HPDE6-E6E7 (cell line): ENCODE data around the gene IRGC.

Source experiments
- DNase-seq: peaks from one replicate; pipeline ENCODE4 v3.0.0; 2011; ENCODE audit warnings: missing footprints; ENCODE audit errors: extremely low spot score

Gene IRGC

GRCh38 chr19:43691755-43692154 is 24.1 kb upstream of the IRGC start:
- no peak for DNase-seq

GRCh38 chr19:43692385-43692784 is 23.5 kb upstream of the IRGC start:
- DNase-seq: no peak

- DNase-seq: no peak
Measured at GRCh38 chr19:43692877-43693276, 23.0 kb upstream of the IRGC start.

DNA sequence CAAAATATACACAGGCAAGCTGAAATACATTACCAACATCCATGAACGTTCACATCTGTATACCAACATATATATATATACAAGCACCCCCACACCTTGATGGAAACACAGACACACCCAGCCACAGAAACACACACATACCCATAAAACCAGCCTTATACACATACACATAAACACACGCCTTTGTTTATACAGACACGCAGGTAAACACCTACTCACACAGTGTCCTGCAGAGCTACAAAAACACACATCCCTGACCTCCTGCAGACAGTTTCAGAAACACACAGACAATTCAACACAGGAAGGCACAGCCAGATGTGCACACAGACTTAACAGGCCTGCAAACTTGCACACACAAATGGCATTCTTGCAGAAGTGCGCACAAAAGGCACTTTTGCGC is 21.3 kb upstream of the IRGC start:
- DNase-seq: no peak

- no peak for DNase-seq
Measured at GRCh38 chr19:43695985-43696704, 19.7 kb upstream of the IRGC start.

GRCh38 chr19:43697295-43697694 is 18.6 kb upstream of the IRGC start:
- no peak for DNase-seq

DNA sequence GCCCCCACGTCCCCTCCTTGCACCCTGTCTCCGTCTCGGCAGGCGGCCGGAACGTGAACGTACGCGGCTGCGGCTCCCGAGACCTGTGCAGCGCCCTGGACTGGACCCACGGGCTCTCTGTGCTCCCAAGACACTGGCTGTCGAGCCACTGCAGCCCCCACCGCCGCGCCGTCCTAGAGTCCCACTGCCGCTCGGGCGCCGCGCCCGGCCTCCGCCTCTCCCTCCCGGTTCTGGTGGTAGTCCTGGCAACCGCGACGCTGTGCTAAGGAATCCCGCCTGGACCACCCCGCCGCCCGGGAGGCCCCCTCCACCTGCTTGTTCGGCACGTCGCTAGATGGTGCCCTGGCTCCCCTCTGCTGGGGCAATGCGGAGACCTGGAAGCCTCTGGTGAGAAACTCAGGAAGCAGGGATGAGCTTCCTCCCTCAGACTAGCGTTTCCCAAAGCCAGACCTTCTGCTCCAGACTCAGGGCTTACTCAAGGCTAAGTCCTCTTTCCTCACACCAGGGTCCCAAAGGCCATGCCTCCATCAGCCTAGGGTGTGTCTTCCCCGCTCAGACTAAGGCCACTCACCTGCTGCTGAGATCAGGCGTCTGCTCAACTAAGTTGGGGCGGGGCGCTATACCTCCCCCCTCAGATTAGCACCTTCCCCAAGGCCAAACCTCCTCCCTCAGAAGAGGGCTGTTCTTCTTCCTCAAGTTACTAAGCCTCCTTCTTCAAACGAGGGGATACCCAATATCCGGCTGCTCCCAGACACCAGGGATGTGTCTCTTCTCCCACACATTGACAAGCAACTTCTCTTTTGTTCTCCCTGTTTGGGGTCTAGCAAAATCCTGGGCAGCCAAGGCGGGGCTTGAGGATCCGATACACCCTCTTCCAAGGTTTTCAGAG is 16.1 kb upstream of the IRGC start:
- no peak for DNase-seq

GRCh38 chr19:43700395-43701000 is 15.4 kb upstream of the IRGC start:
- no peak for DNase-seq

DNA sequence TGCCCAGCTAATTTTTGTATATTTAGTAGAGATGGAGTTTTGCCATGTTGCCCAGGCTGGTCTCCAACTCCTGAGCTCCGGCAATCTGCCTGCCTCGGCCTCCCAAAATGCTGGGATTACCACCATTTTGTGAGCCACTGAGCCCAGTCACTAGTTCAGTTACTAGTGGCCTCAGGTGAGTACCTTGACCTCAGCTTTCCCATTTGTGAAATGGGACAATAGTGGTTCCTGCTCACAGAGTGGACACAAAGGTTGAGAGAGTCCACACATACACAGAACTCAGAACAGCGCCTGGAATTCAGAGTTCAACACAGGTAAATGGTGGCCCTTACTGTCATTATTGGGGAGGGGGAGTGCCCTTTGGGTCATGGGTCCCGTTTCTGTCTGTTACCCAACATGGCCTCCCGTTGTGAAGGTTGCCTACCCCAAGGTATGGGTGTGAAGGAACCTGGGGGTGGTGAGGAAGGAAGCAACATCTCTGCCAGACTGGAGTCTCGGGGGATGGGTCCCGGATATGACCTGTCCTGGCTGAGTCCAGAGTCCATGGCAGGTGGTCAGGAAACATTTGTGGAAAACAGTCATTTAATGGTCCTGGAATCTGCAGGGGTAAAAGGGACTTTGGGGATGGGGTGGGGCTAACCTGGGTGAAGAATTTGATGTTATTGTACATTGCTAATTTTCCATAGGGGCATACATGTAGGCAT is 11.7 kb upstream of the IRGC start:
- no peak for DNase-seq

- no peak for DNase-seq
Measured at GRCh38 chr19:43705729-43706128, 10.1 kb upstream of the IRGC start.

DNA sequence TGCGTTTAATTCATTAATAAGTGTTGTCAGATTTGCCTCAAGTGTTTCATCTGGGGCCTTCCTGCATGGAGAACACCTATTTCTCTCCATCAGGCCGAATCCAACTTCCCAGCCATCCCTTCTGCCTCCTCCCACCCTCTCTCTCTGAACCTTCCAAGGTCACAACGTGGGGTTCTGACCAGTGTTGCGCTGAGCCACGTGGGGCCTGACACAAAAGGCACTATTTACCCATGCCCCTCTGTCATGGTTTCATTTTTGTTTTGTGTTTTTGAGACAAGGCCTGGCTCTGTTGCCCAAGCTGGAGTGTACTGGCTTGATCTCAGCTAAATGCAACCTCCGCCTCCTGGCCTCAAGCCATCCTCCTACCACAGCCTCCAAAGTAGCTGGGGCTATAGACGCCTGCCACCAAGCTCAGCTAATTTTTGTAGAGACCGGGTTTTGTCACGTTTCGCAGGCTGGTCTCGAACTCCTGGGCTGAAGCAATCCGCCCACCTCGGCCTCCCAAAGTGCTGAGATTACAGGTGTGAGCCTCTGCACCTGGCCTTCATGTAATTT is 8.6 kb upstream of the IRGC start:
- DNase-seq: no peak

DNA sequence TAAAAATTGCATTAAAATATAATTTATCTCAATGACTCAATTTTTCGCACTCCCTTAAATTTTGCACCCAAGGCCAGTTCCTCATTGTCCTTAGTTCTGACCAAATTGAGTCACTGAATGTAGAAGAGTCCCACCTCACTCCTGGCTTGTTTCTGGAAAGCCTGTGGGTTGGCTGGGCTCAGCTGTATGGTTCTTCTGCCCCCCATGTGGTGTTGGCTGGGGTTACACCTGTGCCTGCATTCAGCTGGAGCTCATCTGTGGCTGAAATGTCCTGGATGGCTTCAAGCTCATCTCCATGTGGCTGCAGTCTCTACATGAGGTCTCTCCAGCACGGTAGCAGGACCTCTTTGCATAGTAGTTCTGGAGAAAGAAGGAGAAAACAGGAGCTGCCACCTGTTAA is 7.2 kb upstream of the IRGC start:
- DNase-seq: no peak

DNA sequence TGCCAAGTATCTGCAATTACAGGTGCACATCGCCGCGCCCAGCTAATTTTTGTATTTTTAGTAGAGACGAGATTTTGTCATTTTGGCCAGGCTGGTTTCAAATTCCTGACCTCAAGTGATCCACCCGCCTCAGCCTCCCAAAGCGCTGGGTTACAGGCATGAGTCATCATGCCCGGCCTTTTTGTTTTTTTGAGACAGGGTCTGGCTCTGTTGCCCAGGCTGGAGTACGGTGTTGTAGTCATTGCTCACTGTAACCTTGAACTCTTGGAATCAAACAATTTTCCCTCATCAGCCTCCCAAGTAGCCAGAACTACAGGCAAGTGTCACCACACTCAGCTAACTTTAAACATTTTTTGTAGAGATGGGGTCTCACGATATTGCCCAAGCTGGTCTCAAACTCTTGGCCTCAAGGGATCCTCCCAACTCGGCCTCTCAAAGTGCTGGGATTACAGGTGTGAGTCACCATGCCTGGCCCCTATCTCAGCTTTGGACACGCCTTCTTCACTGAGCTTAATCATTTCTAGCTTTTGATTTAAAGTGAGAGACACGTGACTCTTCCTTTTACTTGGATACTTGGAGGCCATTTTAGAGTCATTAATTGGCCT is 4.0 kb upstream of the IRGC start:
- no peak for DNase-seq

DNA sequence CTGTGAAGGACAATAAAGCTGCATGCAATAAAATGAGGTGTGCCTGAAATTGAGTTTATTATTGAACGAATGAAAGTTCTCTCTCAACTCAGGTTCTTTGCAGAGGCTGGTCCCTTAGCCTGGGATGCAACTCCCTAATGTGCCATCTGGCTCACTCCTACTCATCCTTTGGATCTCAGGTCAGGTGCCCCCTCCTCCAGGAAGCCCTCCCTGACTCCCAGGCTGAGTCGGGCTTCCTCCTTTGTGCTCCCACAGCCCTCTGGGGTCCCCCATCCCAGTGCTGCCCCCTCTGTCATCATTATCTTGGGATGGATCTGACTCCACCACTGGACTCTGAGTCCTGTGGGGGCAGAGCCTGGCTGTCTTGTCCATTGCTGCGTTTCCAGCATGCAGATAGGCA is 2.7 kb upstream of the IRGC start:
- DNase-seq: no peak

DNA sequence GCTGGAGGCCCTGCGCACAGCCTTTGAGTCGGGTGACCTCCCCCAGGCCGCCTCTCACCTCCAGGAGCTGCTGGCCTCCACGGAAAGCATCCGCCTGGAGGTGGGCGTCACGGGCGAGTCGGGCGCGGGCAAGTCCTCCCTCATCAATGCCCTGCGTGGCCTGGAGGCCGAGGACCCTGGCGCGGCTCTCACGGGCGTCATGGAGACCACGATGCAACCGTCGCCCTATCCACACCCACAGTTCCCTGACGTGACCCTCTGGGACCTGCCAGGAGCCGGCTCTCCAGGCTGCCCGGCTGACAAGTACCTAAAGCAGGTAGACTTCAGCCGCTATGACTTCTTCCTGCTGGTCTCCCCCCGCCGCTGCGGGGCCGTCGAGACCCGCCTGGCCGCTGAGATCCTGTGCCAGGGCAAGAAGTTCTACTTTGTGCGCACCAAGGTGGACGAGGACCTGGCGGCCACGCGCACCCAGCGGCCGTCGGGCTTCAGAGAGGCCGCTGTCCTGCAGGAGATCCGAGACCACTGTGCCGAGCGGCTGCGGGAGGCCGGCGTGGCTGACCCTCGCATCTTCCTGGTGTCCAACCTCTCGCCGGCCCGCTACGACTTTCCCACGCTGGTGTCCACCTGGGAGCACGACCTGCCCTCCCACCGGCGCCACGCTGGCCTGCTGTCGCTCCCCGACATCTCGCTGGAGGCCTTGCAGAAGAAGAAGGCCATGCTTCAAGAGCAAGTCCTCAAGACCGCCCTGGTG is 2.9 kb downstream of the IRGC start:
- DNase-seq: no peak

DNA sequence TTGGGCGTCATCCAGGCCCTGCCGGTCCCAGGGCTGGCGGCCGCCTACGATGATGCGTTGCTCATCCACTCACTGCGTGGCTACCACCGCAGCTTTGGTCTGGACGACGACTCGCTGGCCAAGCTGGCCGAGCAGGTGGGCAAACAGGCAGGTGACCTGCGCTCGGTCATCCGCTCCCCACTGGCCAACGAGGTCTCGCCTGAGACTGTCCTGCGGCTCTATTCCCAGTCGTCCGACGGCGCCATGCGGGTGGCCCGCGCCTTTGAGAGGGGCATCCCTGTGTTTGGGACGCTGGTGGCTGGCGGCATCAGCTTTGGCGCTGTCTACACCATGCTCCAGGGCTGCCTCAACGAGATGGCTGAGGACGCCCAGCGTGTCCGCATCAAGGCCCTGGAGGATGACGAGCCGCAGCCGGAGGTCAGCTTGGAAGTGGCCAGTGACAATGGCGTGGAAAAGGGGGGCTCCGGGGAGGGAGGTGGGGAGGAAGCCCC is 3.5 kb downstream of the IRGC start:
- DNase-seq: no peak

DNA sequence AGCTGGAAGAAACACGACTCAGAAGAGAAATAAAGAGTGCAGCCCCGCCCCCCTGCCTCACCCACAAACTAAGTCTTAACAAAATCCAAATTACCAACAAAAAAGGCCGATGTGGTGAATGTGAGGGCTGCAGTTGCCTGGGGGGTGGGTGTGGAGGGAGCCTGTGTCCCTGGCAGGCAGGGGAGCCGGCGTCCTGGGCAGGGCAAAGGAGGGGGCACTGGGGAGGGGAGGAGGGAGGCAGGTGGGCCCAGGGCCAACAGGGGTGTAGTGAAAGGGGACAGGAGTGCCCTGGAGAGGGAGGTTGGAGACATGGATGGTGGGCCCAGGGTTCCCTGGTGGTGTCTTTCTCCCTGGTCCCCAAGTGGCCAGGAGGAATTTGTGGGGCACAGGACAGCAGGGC is 4.0 kb downstream of the IRGC start:
- no peak for DNase-seq

- no peak for DNase-seq
Measured at GRCh38 chr19:43720936-43721335, 5.1 kb downstream of the IRGC start.

GRCh38 chr19:43721469-43722048 is 5.7 kb downstream of the IRGC start:
- DNase-seq: no peak

- DNase-seq: no peak
Measured at GRCh38 chr19:43723588-43723987, 7.7 kb downstream of the IRGC start.
